Peyer's patch (tissue), 4 donors: Measurements from ENCODE around the gene HNRNPLL. TPM values are rescaled to one million over a fixed set of nuclear protein-coding genes. Genes with fewer than 3 reads are reported as not detected.

ENCODE experiments used
- DNase-seq, 3 donors: peaks; one replicate each; pipeline ENCODE4 v3.0.0-alpha.2; 2017 to 2019
- H3K27ac ChIP-seq, 4 donors: fragments of 200-600 bp; sonication (generic); one replicate each; pipeline ENCODE4 v1.5.1; 2016 to 2019
- H3K27me3 ChIP-seq, 2 donors: fragments of 200-600 bp; sonication (generic); one replicate each; pipeline ENCODE4 v1.5.1; 2019
- H3K36me3 ChIP-seq, 3 donors: fragments of 200-600 bp; sonication (generic); one replicate each; pipeline ENCODE4 v1.5.1; 2016 to 2019
- H3K4me1 ChIP-seq, 4 donors: fragments of 200-600 bp; sonication (generic); one replicate each; pipeline ENCODE4 v1.5.1; 2016 to 2019
- H3K4me3 ChIP-seq, 4 donors: fragments of 200-600 bp; sonication (generic); 1 replicate in 3 of 4; 2 replicates in 1 of 4; pipeline ENCODE4 v1.5.1; 2016 to 2019; ENCODE audit warnings: mild to moderate bottlenecking in 1 of 4
- H3K9me3 ChIP-seq, 4 donors: fragments of 200-600 bp; sonication (generic); one replicate each; pipeline ENCODE4 v1.5.1; 2016 to 2019; ENCODE audit warnings: mild to moderate bottlenecking in 1 of 4
- CTCF ChIP-seq, 6 experiments: fragments of 450-650 bp in 4 of 6; fragments of 200-600 bp in 2 of 6; sonication (generic) in 1 of 6; IDR thresholded peaks; one replicate each; pipeline ENCODE4 v1.5.1; 2017 to 2019; ENCODE audit warnings: antibody characterized with exemption in 6 of 6, mild to moderate bottlenecking in 3 of 6, moderate library complexity in 1 of 6
- POLR2A ChIP-seq, 2 donors: fragments of 450-650 bp; IDR thresholded peaks; one replicate each; pipeline ENCODE4 v1.5.1; 2017; ENCODE audit warnings: antibody characterized with exemption in 2 of 2, mild to moderate bottlenecking in 2 of 2, moderate library complexity in 2 of 2
- total RNA-seq, 4 donors: library from RNA; depleted of rRNA; stranded (reverse); fragments of >200 nt; gene quantifications; one replicate each; pipeline ENCODE4 v1.1.0, GENCODE V29; 2016

Gene HNRNPLL
- total RNA-seq, 4 donors from 2014 or later, result 33.3 to 70.1 (median 48.0) TPM

GRCh38 chr2:38633895-38634294, 31.2 kb upstream of the HNRNPLL start:
- Histone ChIP-seq H3K9me3 (no peaks in the 10 kb centered on the region), H3K4me3 (no peak overlapping the region), H3K4me1 (no peaks in the 10 kb centered on the region), H3K27ac (no peak overlapping the region), H3K36me3 (no peaks in the 10 kb centered on the region), H3K27me3 (no peaks in the 10 kb centered on the region)
- DNase-seq, result no peak
- TF ChIP-seq POLR2A (IDR thresholded peaks at IDR 0.05) (no peak), CTCF (IDR thresholded peaks at IDR 0.05) (no peak)

GRCh38 chr2:38632980-38633379, 30.3 kb upstream of the HNRNPLL start:
- TF ChIP-seq POLR2A (IDR thresholded peaks at IDR 0.05), result no peak
- Histone ChIP-seq H3K27ac (no peak overlapping the region), H3K4me3 (no peak overlapping the region), H3K27me3 (no peaks in the 10 kb centered on the region), H3K36me3 (no peaks in the 10 kb centered on the region), H3K9me3 (no peaks in the 10 kb centered on the region), H3K4me1 (no peaks in the 10 kb centered on the region)
- DNase-seq, result no peak

- Histone ChIP-seq H3K4me1 (no peaks in the 10 kb centered on the region), H3K27me3 (no peaks in the 10 kb centered on the region), H3K27ac (no peak overlapping the region), H3K36me3 (no peaks in the 10 kb centered on the region), H3K4me3 (no peak overlapping the region), H3K9me3 (no peaks in the 10 kb centered on the region)
- DNase-seq, result no peak
- TF ChIP-seq POLR2A (IDR thresholded peaks at IDR 0.05) (no peak), CTCF (IDR thresholded peaks at IDR 0.05) (no peak)
Measured at GRCh38 chr2:38631976-38632375, 29.2 kb upstream of the HNRNPLL start.

GRCh38 chr2:38629684-38630083, 27.0 kb upstream of the HNRNPLL start:
- Histone ChIP-seq H3K4me3 (no peak overlapping the region), H3K36me3 (no peaks in the 10 kb centered on the region), H3K27ac (no peak overlapping the region), H3K4me1 (no peaks in the 10 kb centered on the region), H3K27me3 (no peaks in the 10 kb centered on the region), H3K9me3 (no peaks in the 10 kb centered on the region)
- no peak for DNase-seq
- TF ChIP-seq CTCF (IDR thresholded peaks at IDR 0.05) (no peak), POLR2A (IDR thresholded peaks at IDR 0.05) (no peak)

- Histone ChIP-seq H3K27ac (no peak overlapping the region), H3K9me3 (no peaks in the 10 kb centered on the region), H3K36me3 (no peaks in the 10 kb centered on the region), H3K4me3 (no peak overlapping the region), H3K4me1 (no peaks in the 10 kb centered on the region), H3K27me3 (no peaks in the 10 kb centered on the region)
- no peak for DNase-seq
- TF ChIP-seq CTCF (IDR thresholded peaks at IDR 0.05) (no peak), POLR2A (IDR thresholded peaks at IDR 0.05) (no peak)
Measured at GRCh38 chr2:38627391-38627790, 24.7 kb upstream of the HNRNPLL start.

GRCh38 chr2:38626326-38627035, 23.8 kb upstream of the HNRNPLL start:
- DNase-seq, result peak in 2 of 3 donors; percentile 49 to 70
- H3K36me3 ChIP-seq, result no peaks in the 10 kb centered on the region

More at GRCh38 chr2:38626326-38627035, 23.8 kb upstream of the HNRNPLL start:
- H3K4me3 ChIP-seq, result no peak overlapping the region
- no peaks in the 10 kb centered on the region for H3K27me3 ChIP-seq
- TF ChIP-seq CTCF (IDR thresholded peaks at IDR 0.05) (no peak), POLR2A (IDR thresholded peaks at IDR 0.05) (no peak)
- no peaks in the 10 kb centered on the region for H3K9me3 ChIP-seq
- peak overlapping the region in 2 of 4 donors; percentile 25 to 38 for H3K27ac ChIP-seq
- H3K4me1 ChIP-seq, result no peaks in the 10 kb centered on the region
